Astrocyte of the spinal cord (primary cell): ENCODE data around the gene DMC1.

Experiments used
- DNase-seq: peaks from one replicate; pipeline ENCODE4 v3.0.0; 2011; ENCODE audit warnings: low read depth, low spot score
- H3K4me3 ChIP-seq: 2 replicates; pipeline ENCODE4 v1.5.1; 2011; ENCODE audit warnings: low read depth, mild to moderate bottlenecking, low read length, moderate library complexity
- CTCF ChIP-seq: IDR thresholded peaks from 2 replicates; pipeline ENCODE4 v1.5.1; 2012; ENCODE audit warnings: low read depth, mild to moderate bottlenecking, low read length, inconsistent platforms
- in situ Hi-C: cut with HindIII; loops from 2 replicates; pipeline ENCODE4 v1.10.0; 2017; ENCODE audit warnings: low sequenced_read_pairs

The DMC1 gene

GRCh38 chr22:38490915-38491314, 79.1 kb downstream of the DMC1 start:
- in situ Hi-C loops: no loop called here
- DNase-seq: peak; percentile 49
- TF ChIP-seq CTCF: no peak
- no peak overlapping the region for H3K4me3 ChIP-seq

- TF ChIP-seq CTCF: no peak
- H3K4me3 ChIP-seq: no peak overlapping the region
- in situ Hi-C loops: no loop called here
- no peak for DNase-seq
These were observed 79.5 kb downstream of the DMC1 start for GRCh38 chr22:38490475-38490874.

GRCh38 chr22:38489561-38490145, 80.3 kb downstream of the DMC1 start:
- no peak overlapping the region for H3K4me3 ChIP-seq
- TF ChIP-seq CTCF: no peak
- DNase-seq: no peak
- in situ Hi-C loops: no loop called here

- DNase-seq: no peak
- TF ChIP-seq CTCF: no peak
- no peak overlapping the region for H3K4me3 ChIP-seq
- in situ Hi-C loops: no loop called here
These were observed 80.8 kb downstream of the DMC1 start for GRCh38 chr22:38489142-38489541.

GRCh38 chr22:38487946-38488345, 82.0 kb downstream of the DMC1 start:
- no peak for DNase-seq
- TF ChIP-seq CTCF: no peak
- no peak overlapping the region for H3K4me3 ChIP-seq
- in situ Hi-C loops: no loop called here

- no peak for TF ChIP-seq CTCF
- no peak overlapping the region for H3K4me3 ChIP-seq
- DNase-seq: no peak
- in situ Hi-C loops: no loop called here
These were observed 84.2 kb downstream of the DMC1 start for GRCh38 chr22:38485783-38486182.

- DNase-seq: no peak
- TF ChIP-seq CTCF: no peak
- no peak overlapping the region for H3K4me3 ChIP-seq
- in situ Hi-C loops: no loop called here
These were observed 85.7 kb downstream of the DMC1 start for GRCh38 chr22:38484244-38484643.
